Osteocyte (in vitro differentiated cells): Measurements from ENCODE around the gene EHMT2. TPM values are rescaled to one million over a fixed set of nuclear protein-coding genes. Genes with fewer than 3 reads are reported as not detected.

ENCODE experiments used
- DNase-seq: peaks from one replicate; pipeline ENCODE4 v3.0.0; 2021; ENCODE audit warnings: mixed read lengths; ENCODE audit not compliant: unreplicated experiment; ENCODE audit errors: extremely low spot score
- H3K27ac Mint-ChIP-seq: one replicate; pipeline ENCODE4 v1.8.0; 2021; ENCODE audit warnings: mild to moderate bottlenecking, mixed read lengths; ENCODE audit not compliant: unreplicated experiment
- H3K27me3 Mint-ChIP-seq: one replicate; pipeline ENCODE4 v1.8.0; 2021; ENCODE audit warnings: mixed read lengths; ENCODE audit not compliant: unreplicated experiment
- H3K36me3 Mint-ChIP-seq: one replicate; pipeline ENCODE4 v1.8.0; 2021; ENCODE audit warnings: mixed read lengths; ENCODE audit not compliant: unreplicated experiment
- H3K4me1 Mint-ChIP-seq: one replicate; pipeline ENCODE4 v1.8.0; 2021; ENCODE audit warnings: mixed read lengths; ENCODE audit not compliant: unreplicated experiment
- H3K4me3 Mint-ChIP-seq: one replicate; pipeline ENCODE4 v1.8.0; 2021; ENCODE audit warnings: mild to moderate bottlenecking, moderate library complexity, mixed read lengths; ENCODE audit not compliant: unreplicated experiment
- H3K9me3 Mint-ChIP-seq: one replicate; pipeline ENCODE4 v1.8.0; 2021; ENCODE audit warnings: mixed read lengths; ENCODE audit not compliant: unreplicated experiment
- total RNA-seq: library from RNA; stranded (reverse); gene quantifications from 2 replicates; pipeline ENCODE4 v1.2.1, GENCODE V29; 2021
- TF ChIP-seq, protein P1 (sequence below): fragments of 200-600 bp; sonication (generic); IDR thresholded peaks from 2 replicates; pipeline ENCODE4 v1.5.0; 2021; ENCODE audit warnings: antibody characterized with exemption, mild to moderate bottlenecking, moderate library complexity

Gene EHMT2
- total RNA-seq, 1 donor from 2014 or later = 62.4 TPM

GRCh38 chr6:31899215-31899614 is 1.7 kb upstream of the EHMT2 start:
- TF ChIP-seq, protein P1, sequence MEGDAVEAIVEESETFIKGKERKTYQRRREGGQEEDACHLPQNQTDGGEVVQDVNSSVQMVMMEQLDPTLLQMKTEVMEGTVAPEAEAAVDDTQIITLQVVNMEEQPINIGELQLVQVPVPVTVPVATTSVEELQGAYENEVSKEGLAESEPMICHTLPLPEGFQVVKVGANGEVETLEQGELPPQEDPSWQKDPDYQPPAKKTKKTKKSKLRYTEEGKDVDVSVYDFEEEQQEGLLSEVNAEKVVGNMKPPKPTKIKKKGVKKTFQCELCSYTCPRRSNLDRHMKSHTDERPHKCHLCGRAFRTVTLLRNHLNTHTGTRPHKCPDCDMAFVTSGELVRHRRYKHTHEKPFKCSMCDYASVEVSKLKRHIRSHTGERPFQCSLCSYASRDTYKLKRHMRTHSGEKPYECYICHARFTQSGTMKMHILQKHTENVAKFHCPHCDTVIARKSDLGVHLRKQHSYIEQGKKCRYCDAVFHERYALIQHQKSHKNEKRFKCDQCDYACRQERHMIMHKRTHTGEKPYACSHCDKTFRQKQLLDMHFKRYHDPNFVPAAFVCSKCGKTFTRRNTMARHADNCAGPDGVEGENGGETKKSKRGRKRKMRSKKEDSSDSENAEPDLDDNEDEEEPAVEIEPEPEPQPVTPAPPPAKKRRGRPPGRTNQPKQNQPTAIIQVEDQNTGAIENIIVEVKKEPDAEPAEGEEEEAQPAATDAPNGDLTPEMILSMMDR = no peak
- Mint-ChIP-seq H3K27ac (no peak overlapping the region), H3K27me3 (no peaks in the 10 kb centered on the region), H3K4me3 (peak overlapping the region; percentile 56), H3K36me3 (no peaks in the 10 kb centered on the region), H3K4me1 (peaks cover 25% of the 10 kb centered on the region), H3K9me3 (no peaks in the 10 kb centered on the region)
- no peak for DNase-seq

GRCh38 chr6:31898383-31899011 is 999 bp upstream of the EHMT2 start:
- Mint-ChIP-seq H3K27me3 (no peaks in the 10 kb centered on the region), H3K27ac (peak overlapping the region; percentile 80), H3K36me3 (no peaks in the 10 kb centered on the region), H3K9me3 (no peaks in the 10 kb centered on the region), H3K4me3 (peak overlapping the region; percentile 95), H3K4me1 (peaks cover 25% of the 10 kb centered on the region)
- DNase-seq = no peak
- TF ChIP-seq, protein P1 = no peak

DNA sequence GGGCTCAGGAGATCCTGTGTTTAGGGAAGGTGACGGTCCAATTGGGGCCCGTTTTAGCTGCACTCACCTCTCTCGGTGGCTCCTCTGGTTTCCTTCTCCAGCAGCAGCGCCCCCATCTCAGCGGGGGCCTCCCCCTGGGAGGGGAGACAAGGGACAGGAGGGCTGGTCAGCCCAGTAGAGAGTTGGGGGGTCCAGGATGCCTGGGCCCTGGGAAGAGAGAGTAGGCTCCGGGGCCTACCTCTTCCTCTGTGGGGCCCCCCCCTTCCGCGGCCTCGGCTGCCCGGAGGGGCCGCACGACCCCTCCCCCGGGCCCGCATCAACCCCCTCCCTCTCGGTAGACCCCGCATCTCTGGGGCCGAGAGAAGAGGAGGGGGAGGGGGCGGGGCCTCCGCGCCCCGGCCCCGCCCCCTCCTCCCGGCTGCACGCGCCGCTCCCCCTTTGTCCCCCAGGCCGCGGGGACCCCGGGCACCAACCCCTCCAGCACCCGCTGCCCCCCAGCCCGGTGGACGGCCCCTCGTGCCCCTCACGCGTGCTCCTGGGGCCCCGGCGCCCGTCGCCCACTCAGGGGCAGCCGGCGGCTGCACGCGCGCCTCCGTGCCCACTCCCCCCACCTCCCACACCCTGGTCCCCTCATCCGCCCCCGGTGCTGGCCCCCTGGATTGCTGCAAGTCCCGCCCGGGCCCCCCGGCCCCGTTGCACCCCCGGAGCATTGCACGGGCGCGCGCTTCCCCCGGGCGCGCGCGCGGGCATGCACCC is 464 bp downstream of the EHMT2 start:
- Mint-ChIP-seq H3K9me3 (no peaks in the 10 kb centered on the region), H3K4me3 (peak overlapping the region; percentile 74), H3K4me1 (peaks cover 17% of the 10 kb centered on the region), H3K27me3 (no peaks in the 10 kb centered on the region), H3K36me3 (peaks cover 10% of the 10 kb centered on the region), H3K27ac (peak overlapping the region; percentile 68)
- DNase-seq = no peak
- TF ChIP-seq, protein P1 = no peak

DNA sequence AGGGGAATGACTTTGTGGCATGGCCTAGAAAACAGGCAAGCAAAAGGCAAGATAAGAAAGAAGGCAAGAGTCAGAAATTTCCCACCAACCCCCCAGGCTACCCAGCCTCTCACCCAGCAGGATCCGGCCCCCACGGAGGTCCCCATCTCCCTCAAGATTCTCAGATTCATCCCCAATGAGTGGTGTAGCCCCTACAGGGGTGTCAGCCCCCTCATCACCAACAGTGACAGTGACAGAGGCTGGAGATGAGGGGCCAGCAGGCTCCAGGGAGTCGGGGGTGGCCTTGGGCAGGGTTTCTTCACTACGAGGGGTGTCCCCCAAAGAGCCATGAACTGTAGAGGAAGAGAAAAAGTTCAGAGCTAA is 1.0 kb downstream of the EHMT2 start:
- TF ChIP-seq, protein P1 = no peak
- Mint-ChIP-seq H3K36me3 (peaks cover 11% of the 10 kb centered on the region), H3K27ac (peak overlapping the region; percentile 68), H3K4me1 (peaks cover 17% of the 10 kb centered on the region), H3K27me3 (no peaks in the 10 kb centered on the region), H3K9me3 (no peaks in the 10 kb centered on the region), H3K4me3 (peak overlapping the region; percentile 74)
- no peak for DNase-seq

- Mint-ChIP-seq H3K27ac (no peak overlapping the region), H3K4me3 (no peak overlapping the region)
- no peak for DNase-seq
Measured at GRCh38 chr6:31892821-31893220, 4.7 kb downstream of the EHMT2 start.

More at GRCh38 chr6:31892821-31893220, 4.7 kb downstream of the EHMT2 start:
- no peaks in the 10 kb centered on the region for H3K27me3 Mint-ChIP-seq
- TF ChIP-seq, protein P1 = no peak
- peaks cover 23% of the 10 kb centered on the region for H3K36me3 Mint-ChIP-seq
- H3K4me1 Mint-ChIP-seq = peaks cover 5% of the 10 kb centered on the region
- no peaks in the 10 kb centered on the region for H3K9me3 Mint-ChIP-seq
